HAP-1 (cell line): ENCODE measurements around the gene LDHB.
"Not testable (repeated sequence)": the region's sequence is repeated elsewhere in the genome, so short reads cannot be mapped to it uniquely, and the experiment has no call there.

Experiments
- DNase-seq, 2 experiments: peaks; one replicate each; pipeline ENCODE4 v3.0.0-alpha.2; 2016 to 2020; ENCODE audit warnings: low spot score in 2 of 2
- H3K27me3 ChIP-seq: fragments of 250-450 bp; sonication (Bioruptor Pico); 2 replicates; pipeline ENCODE4 v1.5.1; 2020; ENCODE audit warnings: low read depth, mild to moderate bottlenecking, moderate library complexity
- H3K36me3 ChIP-seq: fragments of 250-450 bp; sonication (Bioruptor Pico); replicated peaks from 2 replicates; pipeline ENCODE4 v1.5.1; 2020; ENCODE audit warnings: mild to moderate bottlenecking
- H3K4me1 ChIP-seq: fragments of 250-450 bp; sonication (Bioruptor Pico); 2 replicates; pipeline ENCODE4 v1.5.1; 2020; ENCODE audit warnings: mild to moderate bottlenecking
- H3K4me3 ChIP-seq: fragments of 250-450 bp; sonication (Bioruptor Pico); 2 replicates; pipeline ENCODE4 v1.5.1; 2020; ENCODE audit warnings: mild to moderate bottlenecking, moderate library complexity
- H3K9me3 ChIP-seq: fragments of 250-450 bp; sonication (Bioruptor Pico); 2 replicates; pipeline ENCODE4 v1.5.1; 2020; ENCODE audit warnings: mild to moderate bottlenecking, moderate library complexity
- in situ Hi-C: fragments of 300-500 bp; cut with MboI; formaldehyde crosslinking; loops from 3 replicates; pipeline ENCODE4 v1.14.3; 2020; ENCODE audit warnings: low sequenced_read_pairs, inconsistent platforms, mixed read lengths

The LDHB gene

GRCh38 chr12:21677204-21677603 is 19.6 kb upstream of the LDHB start:
- no peaks in the 10 kb centered on the region for H3K36me3 ChIP-seq
- no peaks in the 10 kb centered on the region for H3K4me1 ChIP-seq
- H3K4me3 ChIP-seq = no peak overlapping the region
- H3K27me3 ChIP-seq = peaks cover 14% of the 10 kb centered on the region; the same call in 1 of the 2 replicates
- in situ Hi-C loops = loop anchor here (25.0 kb wide), 2 partner anchors 365 to 760 kb away; no protein-coding TSS in a partner anchor
- H3K9me3 ChIP-seq = no peaks in the 10 kb centered on the region
- DNase-seq = no peak

GRCh38 chr12:21676776-21677175 is 19.1 kb upstream of the LDHB start:
- H3K36me3 ChIP-seq = no peaks in the 10 kb centered on the region
- in situ Hi-C loops = loop anchor here (25.0 kb wide), 2 partner anchors 364 to 761 kb away; no protein-coding TSS in a partner anchor

GRCh38 chr12:21675641-21676040 is 18.0 kb upstream of the LDHB start:
- no peak overlapping the region for H3K4me3 ChIP-seq
- in situ Hi-C loops = loop anchor here (25.0 kb wide), 2 partner anchors 363 to 762 kb away; no protein-coding TSS in a partner anchor
- peaks cover 15% of the 10 kb centered on the region for H3K27me3 ChIP-seq
- H3K9me3 ChIP-seq = no peaks in the 10 kb centered on the region
- no peaks in the 10 kb centered on the region for H3K4me1 ChIP-seq
- no peaks in the 10 kb centered on the region for H3K36me3 ChIP-seq
- no peak for DNase-seq

More at GRCh38 chr12:21676776-21677175, 19.1 kb upstream of the LDHB start:
- Histone ChIP-seq H3K9me3 (no peaks in the 10 kb centered on the region), H3K4me1 (no peaks in the 10 kb centered on the region), H3K4me3 (no peak overlapping the region), H3K27me3 (peaks cover 10% of the 10 kb centered on the region; the same call in 1 of the 2 replicates)
- DNase-seq = no peak

GRCh38 chr12:21675096-21675495 is 17.5 kb upstream of the LDHB start:
- in situ Hi-C loops = loop anchor here (25.0 kb wide), 2 partner anchors 363 to 762 kb away; no protein-coding TSS in a partner anchor
- no peak for DNase-seq
- Histone ChIP-seq H3K36me3 (no peaks in the 10 kb centered on the region), H3K9me3 (no peaks in the 10 kb centered on the region; the same call in 1 of the 2 replicates), H3K27me3 (peaks cover 15% of the 10 kb centered on the region), H3K4me3 (no peak overlapping the region), H3K4me1 (no peaks in the 10 kb centered on the region)

GRCh38 chr12:21673830-21674552 is 16.3 kb upstream of the LDHB start:
- not testable (repeated sequence) for H3K9me3 ChIP-seq, H3K36me3 ChIP-seq, H3K4me1 ChIP-seq, H3K4me3 ChIP-seq, DNase-seq
- H3K27me3 ChIP-seq = peaks cover 15% of the 10 kb centered on the region
- in situ Hi-C loops = loop anchor here (25.0 kb wide), 1 partner anchor 963 kb away; the partner anchor contains the start of gene ETNK1

- no peak overlapping the region for H3K4me3 ChIP-seq
- DNase-seq = no peak
- in situ Hi-C loops = loop anchor here (25.0 kb wide), 1 partner anchor 965 kb away; the partner anchor contains the start of gene ETNK1
- H3K4me1 ChIP-seq = no peaks in the 10 kb centered on the region
- H3K27me3 ChIP-seq = peaks cover 30% of the 10 kb centered on the region
- no peaks in the 10 kb centered on the region; the same call in 1 of the 2 replicates for H3K9me3 ChIP-seq
- H3K36me3 ChIP-seq = no peaks in the 10 kb centered on the region
Observed at GRCh38 chr12:21672146-21672545, 14.5 kb upstream of the LDHB start.

- in situ Hi-C loops = loop anchor here (25.0 kb wide), 1 partner anchor 971 kb away; the partner anchor contains the start of gene ETNK1
- Histone ChIP-seq H3K4me1 (no peaks in the 10 kb centered on the region), H3K36me3 (no peaks in the 10 kb centered on the region), H3K9me3 (no peaks in the 10 kb centered on the region; the same call in 1 of the 2 replicates), H3K27me3 (peaks cover 21% of the 10 kb centered on the region), H3K4me3 (no peak overlapping the region)
- no peak for DNase-seq
Observed at GRCh38 chr12:21666722-21667121, 9.1 kb upstream of the LDHB start.

- DNase-seq = no peak
- in situ Hi-C loops = loop anchor here (25.0 kb wide), 1 partner anchor 971 kb away; the partner anchor contains the start of gene ETNK1
- no peaks in the 10 kb centered on the region; the same call in 1 of the 2 replicates for H3K9me3 ChIP-seq
- H3K36me3 ChIP-seq = no peaks in the 10 kb centered on the region
- H3K4me1 ChIP-seq = no peaks in the 10 kb centered on the region
- H3K27me3 ChIP-seq = peaks cover 17% of the 10 kb centered on the region
- H3K4me3 ChIP-seq = no peak overlapping the region
Observed at GRCh38 chr12:21665816-21666215, 8.2 kb upstream of the LDHB start.

GRCh38 chr12:21662122-21662792 is 4.6 kb upstream of the LDHB start:
- in situ Hi-C loops = loop anchor here (25.0 kb wide), 1 partner anchor 975 kb away; the partner anchor contains the start of gene ETNK1
- no peaks in the 10 kb centered on the region; the same call in 1 of the 2 replicates for H3K36me3 ChIP-seq
- no peaks in the 10 kb centered on the region for H3K9me3 ChIP-seq
- no peak overlapping the region for H3K4me3 ChIP-seq
- H3K27me3 ChIP-seq = peaks cover 8% of the 10 kb centered on the region
- no peak for DNase-seq
- H3K4me1 ChIP-seq = peaks cover 3% of the 10 kb centered on the region; the same call in 1 of the 2 replicates

GRCh38 chr12:21661396-21662093 is 3.9 kb upstream of the LDHB start:
- not testable (repeated sequence) for H3K27me3 ChIP-seq, DNase-seq, H3K36me3 ChIP-seq, H3K9me3 ChIP-seq, H3K4me3 ChIP-seq, H3K4me1 ChIP-seq
- in situ Hi-C loops = loop anchor here (25.0 kb wide), 1 partner anchor 976 kb away; the partner anchor contains the start of gene ETNK1

- Histone ChIP-seq H3K4me3 (no peak overlapping the region), H3K4me1 (peaks cover 12% of the 10 kb centered on the region), H3K9me3 (no peaks in the 10 kb centered on the region), H3K36me3 (peaks cover 22% of the 10 kb centered on the region), H3K27me3 (peaks cover 8% of the 10 kb centered on the region; the same call in 1 of the 2 replicates)
- in situ Hi-C loops = loop anchor here (10.0 to 25.0 kb wide), 2 partner anchors 155 to 978 kb away; partner anchors contain the start of genes ETNK1, GOLT1B and RECQL
- DNase-seq = no peak
Observed at GRCh38 chr12:21659383-21659782, 1.7 kb upstream of the LDHB start.

GRCh38 chr12:21656905-21657325 is 727 bp downstream of the LDHB start:
- in situ Hi-C loops = loop anchor here (10.0 to 25.0 kb wide), 2 partner anchors 152 to 980 kb away; partner anchors contain the start of genes ETNK1, GOLT1B and RECQL
- peaks cover 45% of the 10 kb centered on the region for H3K36me3 ChIP-seq
- peak overlapping the region; percentile 80 for H3K4me3 ChIP-seq
- H3K9me3 ChIP-seq = no peaks in the 10 kb centered on the region
- peaks cover 24% of the 10 kb centered on the region for H3K4me1 ChIP-seq
- H3K27me3 ChIP-seq = peaks cover 8% of the 10 kb centered on the region; the same call in 1 of the 2 replicates
- peak in 1 of 2 experiments; percentile 63 for DNase-seq

GRCh38 chr12:21655591-21655990 is 2.1 kb downstream of the LDHB start:
- peak overlapping the region; percentile 80 for H3K4me3 ChIP-seq
- peaks cover 8% of the 10 kb centered on the region; the same call in 1 of the 2 replicates for H3K27me3 ChIP-seq
- no peaks in the 10 kb centered on the region for H3K9me3 ChIP-seq
- H3K36me3 ChIP-seq = peaks cover 59% of the 10 kb centered on the region
- DNase-seq = no peak
- in situ Hi-C loops = loop anchor here (10.0 to 25.0 kb wide), 2 partner anchors 151 to 982 kb away; partner anchors contain the start of genes ETNK1, GOLT1B and RECQL
- peaks cover 24% of the 10 kb centered on the region for H3K4me1 ChIP-seq
